Muscle layer of colon (tissue), 2 donors: ENCODE data around the gene CRIP3.
A peak's percentile ranks its signal among the peaks of the same experiment; 100 is the strongest.

Experiments
- H3K27ac ChIP-seq: one replicate; pipeline ENCODE4 v1.7.0; 2013; ENCODE audit warnings: low read depth, mild to moderate bottlenecking, low read length, moderate library complexity
- H3K27me3 ChIP-seq, 2 donors: one replicate each; pipeline ENCODE4 v1.7.0; 2013; ENCODE audit warnings: low read length in 2 of 2, mild to moderate bottlenecking in 2 of 2; ENCODE audit not compliant: insufficient read depth in 2 of 2, control insufficient read depth in 1 of 2
- H3K36me3 ChIP-seq: one replicate; pipeline ENCODE4 v1.7.0; 2013; ENCODE audit warnings: mild to moderate bottlenecking, low read length; ENCODE audit not compliant: insufficient read depth
- H3K4me1 ChIP-seq: one replicate; pipeline ENCODE4 v1.7.0; 2013; ENCODE audit warnings: mild to moderate bottlenecking, low read length; ENCODE audit not compliant: insufficient read depth
- H3K4me3 ChIP-seq, 2 donors: one replicate each; pipeline ENCODE4 v1.7.0; 2013; ENCODE audit warnings: low read length in 2 of 2, low read depth in 1 of 2, mild to moderate bottlenecking in 1 of 2, moderate library complexity in 1 of 2
- H3K9ac ChIP-seq: one replicate; pipeline ENCODE4 v1.7.0; 2013; ENCODE audit warnings: low read length
- H3K9me3 ChIP-seq: one replicate; pipeline ENCODE4 v1.7.0; 2013; ENCODE audit warnings: mild to moderate bottlenecking, low read length
- donor health status: abdominal sarcoma.
- donor health status: Adenocarcinoma of cecum.

The CRIP3 gene

GRCh38 chr6:43276577-43277305 lies 31.9 kb downstream of the CRIP3 start:
- H3K27me3 ChIP-seq: peaks cover 12 to 19% of the 10 kb centered on the region in 2 donors
- no peaks in the 10 kb centered on the region for H3K36me3 ChIP-seq
- no peak overlapping the region for H3K9ac ChIP-seq
- no peak overlapping the region for H3K27ac ChIP-seq
- H3K4me3 ChIP-seq: no peak overlapping the region
- H3K4me1 ChIP-seq: no peaks in the 10 kb centered on the region
- no peaks in the 10 kb centered on the region for H3K9me3 ChIP-seq

GRCh38 chr6:43275801-43276576 lies 32.6 kb downstream of the CRIP3 start:
- H3K4me1 ChIP-seq: no peaks in the 10 kb centered on the region
- H3K27ac ChIP-seq: no peak overlapping the region
- H3K4me3 ChIP-seq: peak overlapping the region in 1 of 2 donors; percentile 16
- H3K36me3 ChIP-seq: no peaks in the 10 kb centered on the region
- no peaks in the 10 kb centered on the region for H3K9me3 ChIP-seq
- peaks cover 12 to 19% of the 10 kb centered on the region in 2 donors for H3K27me3 ChIP-seq
- no peak overlapping the region for H3K9ac ChIP-seq

GRCh38 chr6:43274916-43275597 lies 33.6 kb downstream of the CRIP3 start:
- Histone ChIP-seq H3K27ac (no peak overlapping the region), H3K36me3 (no peaks in the 10 kb centered on the region), H3K9me3 (no peaks in the 10 kb centered on the region), H3K4me3 (peak overlapping the region; percentile 16 to 32), H3K9ac (no peak overlapping the region), H3K27me3 (peaks cover 12 to 19% of the 10 kb centered on the region in 2 donors), H3K4me1 (peaks cover 2% of the 10 kb centered on the region)

GRCh38 chr6:43274127-43274915 lies 34.3 kb downstream of the CRIP3 start:
- Histone ChIP-seq H3K4me3 (no peak overlapping the region), H3K27ac (no peak overlapping the region), H3K4me1 (peaks cover 5% of the 10 kb centered on the region)

GRCh38 chr6:43273707-43274106 lies 34.9 kb downstream of the CRIP3 start:
- no peak overlapping the region for H3K9ac ChIP-seq
- no peaks in the 10 kb centered on the region for H3K9me3 ChIP-seq
- peaks cover 11% of the 10 kb centered on the region for H3K4me1 ChIP-seq
- no peak overlapping the region for H3K4me3 ChIP-seq
- no peaks in the 10 kb centered on the region for H3K36me3 ChIP-seq
- no peak overlapping the region for H3K27ac ChIP-seq
- H3K27me3 ChIP-seq: peaks cover 12 to 19% of the 10 kb centered on the region in 2 donors

More at GRCh38 chr6:43274127-43274915, 34.3 kb downstream of the CRIP3 start:
- H3K9ac ChIP-seq: no peak overlapping the region
- H3K36me3 ChIP-seq: no peaks in the 10 kb centered on the region
- peaks cover 12 to 19% of the 10 kb centered on the region in 2 donors for H3K27me3 ChIP-seq
- H3K9me3 ChIP-seq: no peaks in the 10 kb centered on the region

- Histone ChIP-seq H3K27me3 (peaks cover 12 to 19% of the 10 kb centered on the region in 2 donors), H3K9me3 (no peaks in the 10 kb centered on the region), H3K4me3 (no peak overlapping the region), H3K9ac (no peak overlapping the region), H3K27ac (no peak overlapping the region), H3K36me3 (no peaks in the 10 kb centered on the region), H3K4me1 (peaks cover 22% of the 10 kb centered on the region)
Measured at GRCh38 chr6:43271944-43272343, 36.7 kb downstream of the CRIP3 start.

- Histone ChIP-seq H3K27me3 (peaks cover 12 to 19% of the 10 kb centered on the region in 2 donors), H3K27ac (no peak overlapping the region), H3K4me1 (peaks cover 22% of the 10 kb centered on the region), H3K36me3 (no peaks in the 10 kb centered on the region), H3K9me3 (no peaks in the 10 kb centered on the region), H3K9ac (no peak overlapping the region), H3K4me3 (no peak overlapping the region)
Measured at GRCh38 chr6:43271103-43271815, 37.4 kb downstream of the CRIP3 start.

- H3K27me3 ChIP-seq: peaks cover 7% of the 10 kb centered on the region in 2 donors
- H3K4me3 ChIP-seq: peak overlapping the region; percentile 21 to 41
- peaks cover 22% of the 10 kb centered on the region for H3K4me1 ChIP-seq
- H3K9ac ChIP-seq: no peak overlapping the region
- no peaks in the 10 kb centered on the region for H3K36me3 ChIP-seq
- peak overlapping the region; percentile 53 for H3K27ac ChIP-seq
- H3K9me3 ChIP-seq: no peaks in the 10 kb centered on the region
Measured at GRCh38 chr6:43269273-43270007, 39.2 kb downstream of the CRIP3 start.

- Histone ChIP-seq H3K9me3 (no peaks in the 10 kb centered on the region), H3K27me3 (peaks cover under 1 to 1% of the 10 kb centered on the region in 2 donors), H3K9ac (no peak overlapping the region), H3K4me3 (peak overlapping the region in 1 of 2 donors; percentile 41), H3K4me1 (peaks cover 22% of the 10 kb centered on the region), H3K27ac (no peak overlapping the region), H3K36me3 (no peaks in the 10 kb centered on the region)
Measured at GRCh38 chr6:43268782-43269272, 39.8 kb downstream of the CRIP3 start.

- Histone ChIP-seq H3K4me1 (peaks cover 22% of the 10 kb centered on the region), H3K27ac (peak overlapping the region; percentile 66), H3K9ac (no peak overlapping the region), H3K9me3 (no peaks in the 10 kb centered on the region), H3K36me3 (no peaks in the 10 kb centered on the region), H3K27me3 (no peaks in the 10 kb centered on the region), H3K4me3 (no peak overlapping the region)
Measured at GRCh38 chr6:43268355-43268700, 40.3 kb downstream of the CRIP3 start.
